Activated B cell treated with CpG ODN at 0.5 μM for 24 hours (primary cell): Measurements from ENCODE around the gene TNNT2. TPM values are rescaled to one million over a fixed set of nuclear protein-coding genes. Genes with fewer than 3 reads are reported as not detected.

Source experiments
- ATAC-seq: fragments of 200-7000 bp; cut with Tn5 transposase; one replicate; pipeline ENCODE4 v1.10.0; 2021; ENCODE audit warnings: low read depth, mild to moderate bottlenecking, moderate library complexity
- CTCF ChIA-PET: fragments of 350-600 bp; sonication (Branson Sonifier 250); formaldehyde crosslinking; loops from one replicate; lab custom pipeline; 2021; ENCODE audit warnings: antibody characterized with exemption; lab: Charles Lee
- POLR2A ChIA-PET: fragments of 350-600 bp; sonication (Branson Sonifier 250); formaldehyde crosslinking; loops from one replicate; lab custom pipeline; 2021; ENCODE audit warnings: antibody characterized with exemption; lab: Charles Lee
- DNase-seq: peaks from one replicate; pipeline ENCODE4 v3.0.0; 2022
- H3K27ac Mint-ChIP-seq: one replicate; pipeline ENCODE4 v1.8.0; 2020; ENCODE audit warnings: mixed read lengths
- H3K27me3 Mint-ChIP-seq: one replicate; pipeline ENCODE4 v1.8.0; 2021; ENCODE audit warnings: mixed read lengths
- H3K36me3 Mint-ChIP-seq: one replicate; pipeline ENCODE4 v1.8.0; 2021; ENCODE audit warnings: low read depth, mixed read lengths
- H3K4me1 Mint-ChIP-seq: one replicate; pipeline ENCODE4 v1.8.0; 2021; ENCODE audit warnings: mixed read lengths
- H3K4me3 Mint-ChIP-seq: one replicate; pipeline ENCODE4 v1.8.0; 2020; ENCODE audit warnings: mild to moderate bottlenecking, mixed read lengths
- H3K9me3 Mint-ChIP-seq: one replicate; pipeline ENCODE4 v1.8.0; 2020; ENCODE audit warnings: mixed read lengths
- CTCF ChIP-seq: fragments of 200-600 bp; IDR thresholded peaks from one replicate; pipeline ENCODE4 v1.8.0; 2022; ENCODE audit warnings: antibody characterized with exemption, mild to moderate bottlenecking
- intact Hi-C: fragments of 100-400 bp; cut with micrococcal nuclease; formaldehyde crosslinking; loops from one replicate; pipeline ENCODE4 v1.15.1; 2024
- total RNA-seq: library from RNA; stranded (reverse); gene quantifications from 2 replicates; pipeline ENCODE4 v1.2.3, GENCODE V29; 2022

Gene TNNT2
- total RNA-seq, 1 donor from 2014 or later: not detected

DNA sequence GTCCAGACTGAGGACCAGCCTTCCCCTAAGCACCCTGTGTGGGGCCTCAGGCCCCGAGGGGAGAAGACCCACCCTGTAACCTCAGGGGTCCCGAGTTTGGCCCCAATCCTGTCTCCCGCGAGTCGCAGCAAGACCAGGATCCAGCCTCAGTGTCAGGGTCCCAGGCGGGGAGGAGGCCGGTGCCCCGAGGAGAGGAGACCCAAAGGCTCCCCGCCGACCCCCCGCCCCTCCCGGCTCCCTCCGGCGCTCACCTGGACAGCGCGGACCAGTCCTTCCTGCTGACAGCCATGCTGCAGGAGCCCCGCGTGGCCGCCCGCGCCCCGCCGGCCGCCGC is 21.5 kb upstream of the TNNT2 start, which contains the start of gene LAD1:
LAD1 (minus strand) TSS at position 307 of the 334 bp plus-strand sequence; CDS start at position 289, 18 bp downstream.
- ATAC-seq (no peak), DNase-seq (no peak)
- no peak for TF ChIP-seq CTCF
- Mint-ChIP-seq H3K9me3 (no peaks in the 10 kb centered on the region), H3K27me3 (peaks cover 37% of the 10 kb centered on the region), H3K27ac (no peak within 1 kb of the TSS), H3K36me3 (no peaks in the 10 kb centered on the region), H3K4me1 (no peaks in the 10 kb centered on the region), H3K4me3 (no peak within 1 kb of the TSS)
- intact Hi-C loops: no loop called here
- POLR2A ChIA-PET: no interaction called here
- CTCF ChIA-PET: no interaction called here

DNA sequence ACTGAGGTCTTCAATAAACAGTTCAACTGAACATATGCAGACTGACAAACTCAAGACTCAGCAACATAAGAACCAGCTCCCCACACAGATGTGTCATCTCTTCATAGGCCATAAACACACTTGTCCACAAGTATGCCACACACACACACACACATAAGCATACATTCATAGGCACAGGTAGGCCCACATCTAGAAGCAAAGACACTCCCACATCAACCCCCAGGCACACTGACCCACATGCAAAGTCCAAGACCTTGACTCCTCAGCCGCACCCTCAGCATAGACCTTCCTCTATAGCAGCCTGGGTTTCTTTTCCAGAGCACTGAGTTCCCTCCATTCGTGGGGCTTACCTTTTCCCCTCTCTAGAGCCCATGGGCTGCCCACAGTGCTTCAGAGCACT is 20.2 kb upstream of the TNNT2 start:
- H3K4me1 Mint-ChIP-seq: no peaks in the 10 kb centered on the region
- DNase-seq: no peak
- no peak for TF ChIP-seq CTCF
- no peaks in the 10 kb centered on the region for H3K36me3 Mint-ChIP-seq
- ChIA-PET POLR2A (no interaction called here), CTCF (no interaction called here)
- no peak overlapping the region for H3K27ac Mint-ChIP-seq
- no peaks in the 10 kb centered on the region for H3K9me3 Mint-ChIP-seq
- ATAC-seq: no peak
- intact Hi-C loops: no loop called here
- no peak overlapping the region for H3K4me3 Mint-ChIP-seq
- H3K27me3 Mint-ChIP-seq: peaks cover 40% of the 10 kb centered on the region

DNA sequence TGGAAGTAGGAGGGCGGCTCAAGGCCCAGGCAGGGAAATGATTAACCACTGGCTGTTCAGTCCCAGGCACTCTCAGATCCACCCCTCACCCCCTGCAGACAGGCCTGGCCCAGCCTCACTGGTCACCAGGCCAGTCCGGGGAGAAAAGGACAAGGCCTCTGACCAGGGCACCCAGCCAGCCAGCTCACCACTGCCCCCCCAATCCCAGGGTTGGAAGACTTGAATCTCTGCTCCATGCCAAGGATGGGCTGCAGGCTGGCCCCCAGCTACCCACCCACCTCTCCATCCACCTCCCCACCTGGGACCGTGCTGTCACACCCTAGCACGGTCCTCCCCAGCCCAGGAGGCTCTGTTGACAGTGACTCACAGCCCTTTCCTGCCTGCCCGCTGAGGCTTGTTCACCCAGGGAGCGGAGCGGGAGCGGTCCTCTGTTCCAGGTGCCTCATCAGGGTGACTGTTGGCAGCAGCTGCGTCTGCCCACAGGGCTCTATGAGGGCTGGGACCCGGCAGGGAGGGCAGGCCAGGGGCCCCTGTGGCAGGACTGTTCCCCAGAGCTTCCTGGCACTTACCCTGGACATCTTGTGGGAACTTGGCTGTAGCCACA is 19.5 kb upstream of the TNNT2 start:
- Mint-ChIP-seq H3K27ac (no peak overlapping the region), H3K9me3 (no peaks in the 10 kb centered on the region), H3K4me1 (no peaks in the 10 kb centered on the region), H3K36me3 (no peaks in the 10 kb centered on the region), H3K27me3 (peaks cover 40% of the 10 kb centered on the region), H3K4me3 (no peak overlapping the region)
- no peak for ATAC-seq
- TF ChIP-seq CTCF: no peak
- ChIA-PET CTCF (no interaction called here), POLR2A (no interaction called here)
- DNase-seq: no peak
- intact Hi-C loops: no loop called here

GRCh38 chr1:201395936-201396335 is 18.5 kb upstream of the TNNT2 start:
- CTCF ChIA-PET: no interaction called here

DNA sequence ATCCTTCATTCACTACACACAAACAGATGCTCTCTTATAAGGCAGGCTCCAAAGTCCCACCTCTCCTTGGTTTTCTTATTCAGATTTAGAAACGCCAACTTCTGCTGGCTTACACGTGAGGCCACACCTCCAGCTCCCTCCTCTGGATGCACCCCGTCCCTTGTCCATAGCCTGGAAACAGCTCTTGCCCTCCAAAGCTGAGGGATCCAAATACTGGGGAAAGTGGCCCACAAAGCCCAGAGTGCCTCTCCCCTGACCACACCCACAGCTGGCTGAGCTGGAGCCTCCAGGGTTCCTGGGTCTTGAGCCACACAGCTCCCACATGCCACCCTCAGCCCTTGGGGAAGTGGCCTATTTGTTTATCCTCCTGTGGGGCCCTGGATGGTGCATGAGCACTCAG is 17.1 kb upstream of the TNNT2 start:
- H3K9me3 Mint-ChIP-seq: no peaks in the 10 kb centered on the region
- peaks cover 28% of the 10 kb centered on the region for H3K27me3 Mint-ChIP-seq
- CTCF ChIA-PET: no interaction called here
- H3K36me3 Mint-ChIP-seq: no peaks in the 10 kb centered on the region
- no peak overlapping the region for H3K27ac Mint-ChIP-seq
- ATAC-seq (no peak), DNase-seq (no peak)
- H3K4me3 Mint-ChIP-seq: no peak overlapping the region
- POLR2A ChIA-PET: no interaction called here
- H3K4me1 Mint-ChIP-seq: no peaks in the 10 kb centered on the region
- intact Hi-C loops: no loop called here
- TF ChIP-seq CTCF: no peak

More at GRCh38 chr1:201395936-201396335, 18.5 kb upstream of the TNNT2 start:
- Mint-ChIP-seq H3K27me3 (peaks cover 38% of the 10 kb centered on the region), H3K36me3 (no peaks in the 10 kb centered on the region), H3K4me1 (no peaks in the 10 kb centered on the region), H3K4me3 (no peak overlapping the region), H3K27ac (no peak overlapping the region), H3K9me3 (no peaks in the 10 kb centered on the region)
- no peak for ATAC-seq
- POLR2A ChIA-PET: no interaction called here
- no peak for TF ChIP-seq CTCF
- no peak for DNase-seq
- intact Hi-C loops: no loop called here
